GM13977 (cell line): ENCODE data around the gene PPP2CA.

ENCODE experiments used
- DNase-seq: peaks from one replicate; pipeline ENCODE4 v3.0.0; 2012; ENCODE audit warnings: low spot score
- in situ Hi-C: fragments of 300-500 bp; cut with MboI; formaldehyde crosslinking; loops from one replicate; pipeline ENCODE4 v1.12.0; 2022; ENCODE audit warnings: low sequenced_read_pairs, low pct_unique_long_range_greater_than_20kb, mixed read lengths, inconsistent platforms; ENCODE audit not compliant: unreplicated experiment
- TF ChIP-seq, protein P1 (sequence below): IDR thresholded peaks from 2 replicates; pipeline ENCODE4 v1.5.1; 2012; ENCODE audit warnings: mild to moderate bottlenecking, control low read depth; ENCODE audit not compliant: insufficient read depth; ENCODE audit errors: extremely low read depth, missing control alignments

The PPP2CA gene

GRCh38 chr5:134209477-134210245 lies 16.2 kb downstream of the PPP2CA start:
- TF ChIP-seq, protein P1, sequence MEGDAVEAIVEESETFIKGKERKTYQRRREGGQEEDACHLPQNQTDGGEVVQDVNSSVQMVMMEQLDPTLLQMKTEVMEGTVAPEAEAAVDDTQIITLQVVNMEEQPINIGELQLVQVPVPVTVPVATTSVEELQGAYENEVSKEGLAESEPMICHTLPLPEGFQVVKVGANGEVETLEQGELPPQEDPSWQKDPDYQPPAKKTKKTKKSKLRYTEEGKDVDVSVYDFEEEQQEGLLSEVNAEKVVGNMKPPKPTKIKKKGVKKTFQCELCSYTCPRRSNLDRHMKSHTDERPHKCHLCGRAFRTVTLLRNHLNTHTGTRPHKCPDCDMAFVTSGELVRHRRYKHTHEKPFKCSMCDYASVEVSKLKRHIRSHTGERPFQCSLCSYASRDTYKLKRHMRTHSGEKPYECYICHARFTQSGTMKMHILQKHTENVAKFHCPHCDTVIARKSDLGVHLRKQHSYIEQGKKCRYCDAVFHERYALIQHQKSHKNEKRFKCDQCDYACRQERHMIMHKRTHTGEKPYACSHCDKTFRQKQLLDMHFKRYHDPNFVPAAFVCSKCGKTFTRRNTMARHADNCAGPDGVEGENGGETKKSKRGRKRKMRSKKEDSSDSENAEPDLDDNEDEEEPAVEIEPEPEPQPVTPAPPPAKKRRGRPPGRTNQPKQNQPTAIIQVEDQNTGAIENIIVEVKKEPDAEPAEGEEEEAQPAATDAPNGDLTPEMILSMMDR: no peak
- no peak for DNase-seq
- in situ Hi-C loops: no loop called here

DNA sequence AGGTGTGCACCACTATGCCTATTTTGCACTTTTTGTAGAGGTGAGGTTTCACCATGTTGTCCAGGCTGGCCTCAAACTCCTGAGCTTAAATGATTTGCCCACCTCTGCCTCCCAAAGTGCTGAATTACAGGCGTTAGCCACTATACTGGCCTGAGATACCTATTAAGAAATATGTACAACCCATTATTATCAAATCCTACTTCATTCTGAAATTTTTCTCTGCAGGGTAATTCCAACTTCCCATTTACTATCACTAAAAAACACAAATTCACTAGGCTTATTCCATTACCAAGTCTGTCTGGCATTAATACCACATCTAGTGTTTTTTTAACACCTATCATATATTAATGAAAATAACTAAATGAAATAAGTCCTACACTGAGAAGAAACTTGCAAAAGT lies 18.2 kb downstream of the PPP2CA start:
- TF ChIP-seq, protein P1: no peak
- in situ Hi-C loops: no loop called here
- no peak for DNase-seq

DNA sequence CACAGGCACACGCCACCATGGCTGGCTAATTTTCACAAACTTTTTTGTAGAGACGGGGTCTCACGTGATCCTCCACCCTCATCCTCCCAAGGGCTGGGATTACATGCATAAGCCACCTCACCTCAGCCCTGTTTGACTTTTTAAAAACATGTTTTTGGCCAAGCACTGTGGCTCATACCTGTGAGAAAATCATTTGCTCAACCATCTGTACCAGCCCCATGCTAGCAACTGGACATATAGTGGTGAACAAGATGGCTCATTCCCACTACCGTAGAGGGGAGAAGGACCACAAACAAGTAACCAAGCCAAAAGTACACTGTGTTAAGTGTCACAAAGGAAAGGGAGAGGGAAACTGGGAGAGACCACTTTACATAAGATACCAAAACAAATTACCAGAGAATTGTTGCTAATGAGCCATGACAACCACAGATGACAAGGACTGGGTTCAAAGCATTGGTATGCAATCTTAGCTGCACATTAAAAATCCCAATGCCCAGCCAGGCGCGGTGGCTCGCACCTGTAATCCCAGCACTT lies 19.2 kb downstream of the PPP2CA start:
- TF ChIP-seq, protein P1: no peak
- DNase-seq: no peak
- in situ Hi-C loops: no loop called here

- in situ Hi-C loops: no loop called here
- no peak for DNase-seq
- TF ChIP-seq, protein P1: no peak
These were observed 21.3 kb downstream of the PPP2CA start for GRCh38 chr5:134204575-134204974.

DNA sequence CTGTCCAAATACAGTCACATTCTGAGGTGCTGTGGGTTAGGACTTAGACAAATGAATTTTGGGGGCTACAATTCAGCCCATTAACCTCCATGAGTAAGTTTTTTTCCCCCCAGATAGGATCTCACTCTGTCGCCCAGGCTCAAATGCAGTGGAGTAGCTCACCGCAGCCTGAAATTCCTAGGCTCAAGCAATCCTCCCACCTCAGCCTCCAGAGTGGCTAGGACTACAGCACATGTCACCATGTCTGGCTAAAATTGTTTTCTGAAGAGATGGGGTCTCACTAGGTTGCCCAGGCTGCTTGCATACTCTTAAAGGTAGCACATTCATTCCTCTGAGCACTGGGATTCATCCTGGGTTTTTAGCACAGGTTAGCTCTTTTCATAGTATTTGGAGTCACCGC lies 22.2 kb downstream of the PPP2CA start:
- TF ChIP-seq, protein P1: no peak
- in situ Hi-C loops: no loop called here
- no peak for DNase-seq

DNA sequence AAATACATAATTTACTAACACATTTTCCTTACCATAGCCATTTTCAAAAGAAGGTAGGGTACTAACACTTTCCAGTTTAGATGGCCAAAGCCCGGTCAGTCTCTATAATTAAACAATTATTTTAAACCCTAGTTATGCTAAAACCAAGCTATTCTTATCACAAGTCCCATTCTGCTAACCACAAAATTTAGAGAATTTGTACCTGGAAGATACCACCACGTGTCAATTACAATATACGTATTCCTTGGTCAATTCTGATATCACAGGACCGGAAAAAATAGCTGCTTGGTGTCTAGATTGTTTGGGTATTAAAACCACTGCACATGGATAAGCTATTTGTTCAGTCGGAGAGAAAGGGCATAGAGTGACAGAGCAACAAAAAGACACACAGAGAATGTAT lies 30.2 kb downstream of the PPP2CA start:
- no peak for DNase-seq
- in situ Hi-C loops: no loop called here
- TF ChIP-seq, protein P1: no peak
